GM10266 (cell line): Measurements from ENCODE around the gene CTSA.

Experiments
- DNase-seq: peaks from one replicate; pipeline ENCODE4 v3.0.0; 2012; ENCODE audit errors: extremely low spot score
- CTCF ChIP-seq: IDR thresholded peaks from 2 replicates; pipeline ENCODE4 v1.5.1; 2012; ENCODE audit warnings: mild to moderate bottlenecking, low read depth; ENCODE audit not compliant: control insufficient read depth, insufficient read depth; ENCODE audit errors: missing control alignments

The CTSA gene

GRCh38 chr20:45848969-45849582 lies 42.1 kb upstream of the CTSA start:
- no peak for DNase-seq
- no peak for TF ChIP-seq CTCF

DNA sequence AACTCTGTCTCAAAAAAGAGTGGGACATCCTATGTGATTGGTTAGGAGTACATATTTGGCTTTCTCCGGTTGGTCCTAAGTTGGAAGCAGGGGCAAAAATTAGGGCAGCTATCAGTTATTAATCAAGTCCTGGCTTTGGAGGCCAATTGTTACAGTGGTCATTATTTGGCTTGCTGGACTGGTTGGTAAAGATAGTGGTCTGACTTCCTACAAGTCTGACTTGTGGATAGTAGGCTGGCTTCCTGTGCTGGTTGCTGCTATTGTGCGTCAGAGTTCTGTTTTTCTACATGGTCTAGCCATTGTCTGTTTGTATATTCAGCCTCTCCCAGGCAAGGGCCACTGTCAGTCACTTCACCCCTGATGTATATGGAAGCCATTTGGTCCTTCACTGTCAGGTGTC lies 40.9 kb upstream of the CTSA start:
- DNase-seq: no peak
- no peak for TF ChIP-seq CTCF

DNA sequence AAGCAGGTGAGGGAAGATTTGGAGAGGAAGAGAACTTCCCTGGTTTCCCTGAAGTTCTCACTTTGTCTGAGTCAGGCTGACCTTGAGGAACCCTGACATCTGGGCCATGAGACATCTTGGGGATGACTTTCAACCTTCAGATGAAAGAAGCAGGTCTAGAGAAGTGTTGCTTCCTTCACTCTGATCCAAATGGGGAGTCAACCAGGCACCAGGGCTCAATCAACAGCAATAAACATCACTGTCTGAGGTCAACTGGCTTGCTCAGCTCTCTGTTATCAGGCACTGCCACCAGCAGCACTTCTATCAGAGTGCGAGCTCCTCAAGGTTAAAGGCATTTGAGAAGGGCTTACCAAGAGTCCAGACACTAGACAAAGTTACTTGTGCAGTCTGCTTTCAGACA lies 40.2 kb upstream of the CTSA start:
- DNase-seq: no peak
- no peak for TF ChIP-seq CTCF

DNA sequence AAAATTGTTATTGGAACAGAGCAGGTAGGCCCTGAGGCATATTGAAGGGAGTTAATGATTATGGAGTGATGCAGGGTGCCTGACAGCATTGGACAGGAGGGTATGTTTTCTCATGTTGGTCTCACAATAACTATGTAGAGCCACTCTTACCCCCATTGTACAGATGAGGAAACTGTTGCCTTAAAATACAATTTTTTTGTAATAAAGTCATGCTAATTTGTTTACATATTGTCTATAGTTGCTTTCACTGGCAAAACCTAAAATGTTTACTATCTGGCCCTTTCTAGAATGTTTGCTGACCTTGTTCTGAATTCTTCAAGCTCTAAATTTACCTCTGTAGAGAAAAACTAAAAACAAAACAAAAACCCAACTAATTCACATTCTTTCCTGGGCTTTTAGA lies 39.6 kb upstream of the CTSA start:
- no peak for TF ChIP-seq CTCF
- DNase-seq: no peak

DNA sequence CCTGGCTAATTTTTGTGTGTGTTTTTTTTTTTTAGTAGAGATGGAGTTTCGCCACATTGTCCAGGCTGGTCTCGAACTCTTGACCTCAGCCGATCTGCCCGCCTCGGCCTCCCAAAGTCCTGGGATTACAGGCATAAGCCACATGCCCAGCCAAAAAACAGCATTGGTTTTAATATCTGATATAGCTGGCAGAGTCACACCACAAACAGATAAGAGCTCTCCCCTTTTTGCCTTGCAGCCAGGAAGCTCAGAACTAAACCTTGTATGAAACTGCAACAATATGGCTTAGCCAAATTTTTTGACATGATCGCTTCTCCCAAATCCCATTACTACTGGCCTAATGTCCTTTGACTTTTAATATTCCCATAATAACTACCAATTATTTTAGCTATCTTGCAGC lies 38.8 kb upstream of the CTSA start:
- no peak for DNase-seq
- no peak for TF ChIP-seq CTCF

- DNase-seq: no peak
- TF ChIP-seq CTCF: no peak
These were observed 37.7 kb upstream of the CTSA start for GRCh38 chr20:45853484-45853883.

DNA sequence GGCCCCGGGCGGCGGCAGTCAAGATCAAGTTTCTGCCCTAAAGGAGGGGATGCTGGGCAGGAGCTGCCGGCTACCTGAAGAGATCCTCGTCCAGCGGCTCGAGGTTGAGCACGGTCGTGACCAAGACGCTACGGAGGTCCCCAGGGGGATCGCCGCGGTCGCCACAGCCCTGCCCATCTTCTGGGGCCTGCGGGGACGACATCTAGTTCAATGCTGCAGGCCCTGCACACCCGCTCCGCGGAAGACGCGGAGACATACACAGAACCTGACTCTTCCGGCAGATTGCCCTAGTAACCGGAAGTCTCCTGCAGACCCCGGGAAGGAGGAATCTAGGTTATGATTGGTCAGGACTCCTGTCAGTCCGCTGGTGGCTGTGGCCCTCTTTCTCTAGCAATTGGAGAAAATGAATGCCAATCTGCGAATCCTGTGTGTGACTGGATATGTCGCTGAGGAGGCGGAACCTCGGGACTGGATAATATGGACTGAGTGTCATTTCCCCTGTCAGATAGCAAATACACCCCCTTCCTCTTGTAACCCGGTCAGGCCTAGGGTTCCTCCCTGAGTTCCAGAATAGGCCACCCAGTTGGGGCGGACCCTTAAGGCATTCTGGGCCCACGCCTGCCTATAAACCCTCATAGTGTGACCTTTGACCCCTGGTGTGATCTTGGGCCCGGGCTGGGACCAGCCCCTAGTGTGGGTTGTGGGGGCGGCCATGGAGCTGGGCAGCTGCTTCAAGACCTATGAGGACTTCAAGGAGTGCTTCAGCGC lies 33.8 kb upstream of the CTSA start, which contains the start of the genes ACOT8 and ZSWIM3:
ACOT8 (minus strand) TSS at position 279 of the 768 bp plus-strand sequence; CDS start at position 202, 77 bp downstream.
ZSWIM3 (plus strand) TSS at position 501 of the 768 bp plus-strand sequence; CDS start at position 713, 212 bp downstream.
- peak; percentile 98 for DNase-seq

More for the DNA sequence above, 33.8 kb upstream of the CTSA start, which contains the start of the genes ACOT8 and ZSWIM3:
- TF ChIP-seq CTCF: no peak
